Spleen (tissue), 11 donors: ENCODE data around the gene NME9. TPM values are rescaled to one million over a fixed set of nuclear protein-coding genes. Genes with fewer than 3 reads are reported as not detected.
A peak's percentile ranks its signal among the peaks of the same experiment; 100 is the strongest.

Experiments used
- DNase-seq: peaks from one replicate; pipeline ENCODE4 v3.0.0-alpha.2; 2020
- H3K27ac ChIP-seq, 8 donors: fragments of 200-600 bp; sonication (generic) in 7 of 8; 1 replicate in 4 of 8; 2 replicates in 4 of 8; pipeline versions ENCODE4 v1.5.0 to v1.8.0; 2016 to 2021; ENCODE audit warnings: inconsistent platforms in 4 of 8, mild to moderate bottlenecking in 4 of 8, moderate library complexity in 1 of 8
- H3K27me3 ChIP-seq, 7 donors: fragments of 200-600 bp; sonication (generic) in 6 of 7; replicated peaks in 1 of 7; 1 replicate in 4 of 7; 2 replicates in 3 of 7; pipeline versions ENCODE4 v1.5.0 to v1.8.0; 2016 to 2021; ENCODE audit warnings: inconsistent platforms in 3 of 7, mild to moderate bottlenecking in 1 of 7
- H3K36me3 ChIP-seq, 6 donors: fragments of 200-600 bp; sonication (generic) in 5 of 6; 1 replicate in 4 of 6; 2 replicates in 2 of 6; pipeline versions ENCODE4 v1.5.0 to v1.8.0; 2016 to 2021; ENCODE audit warnings: inconsistent platforms in 2 of 6
- H3K4me1 ChIP-seq, 6 donors: fragments of 200-600 bp; sonication (generic) in 5 of 6; 1 replicate in 3 of 6; 2 replicates in 3 of 6; pipeline versions ENCODE4 v1.5.0 to v1.8.0; 2016 to 2021; ENCODE audit warnings: inconsistent platforms in 3 of 6
- H3K4me3 ChIP-seq, 8 donors: fragments of 200-600 bp; sonication (generic) in 7 of 8; 1 replicate in 4 of 8; 2 replicates in 4 of 8; pipeline versions ENCODE4 v1.5.0 to v1.8.0; 2016 to 2021; ENCODE audit warnings: inconsistent platforms in 4 of 8, mild to moderate bottlenecking in 4 of 8, moderate library complexity in 2 of 8
- H3K9me3 ChIP-seq, 8 donors: fragments of 200-600 bp; sonication (generic) in 7 of 8; 1 replicate in 4 of 8; 2 replicates in 4 of 8; pipeline versions ENCODE4 v1.5.0 to v1.8.0; 2016 to 2021; ENCODE audit warnings: inconsistent platforms in 4 of 8
- CTCF ChIP-seq, 11 experiments: fragments of 200-600 bp in 7 of 11; fragments of 450-650 bp in 4 of 11; sonication (generic) in 4 of 11; IDR thresholded peaks in 8 of 11; conservative IDR thresholded peaks in 3 of 11; 1 replicate in 7 of 11; 2 replicates in 4 of 11; pipeline versions ENCODE4 v1.4.0 to v1.8.0; 2016 to 2021; ENCODE audit warnings: antibody characterized with exemption in 11 of 11, inconsistent platforms in 4 of 11, mild to moderate bottlenecking in 1 of 11
- POLR2A ChIP-seq, 3 donors: fragments of 450-650 bp; IDR thresholded peaks; one replicate each; pipeline ENCODE4 v1.5.1; 2017; ENCODE audit warnings: antibody characterized with exemption in 3 of 3, mild to moderate bottlenecking in 1 of 3
- POLR2AphosphoS5 ChIP-seq, 3 donors: sonication (generic); formaldehyde crosslinking; IDR thresholded peaks; one replicate each; pipeline ENCODE4 v1.5.1; 2017; ENCODE audit warnings: antibody characterized with exemption in 3 of 3
- WGBS, 5 donors: extraction: QIAGEN DNeasy Blood & Tissue Kit in 3 of 5; methylation state at CpG; one replicate each; pipeline versions ENCODE4 v1.1.5 to v1.1.7; 2013 to 2018; 5-methylcytosine and 5-hydroxymethylcytosine counted together
- intact Hi-C: fragments of 100-400 bp; cut with DNase I; formaldehyde crosslinking; loops from one replicate; pipeline ENCODE4 v1.15.0; 2023; ENCODE audit warnings: low total_unique reads
- polyA plus RNA-seq, 3 donors: library from polyadenylated mRNA; stranded (reverse); fragments of 200-250 nt; gene quantifications; one replicate each; pipeline ENCODE4 v1.2.1, GENCODE V29; 2013
- total RNA-seq, 7 donors: library from RNA; depleted of rRNA in 3 of 7; stranded (reverse); fragments of >200 nt in 3 of 7; fragmentation: NEBNext Ultra II Directional in 4 of 7; extraction: Animal tissue kit (Norgen Biotek cat#: 25700) in 4 of 7; gene quantifications; one replicate each; pipeline versions ENCODE4 v1.1.0 to v1.2.1, GENCODE V29; 2016 to 2021
- donor health status: healthy with polysubstance abuse.
- donor health status: DM: no; HTN: no; CAD: no; lungs with moderate emphysema.
- donor health status: DM: no; HTN: no; CAD: no.
- donor health status: Bipolar disorder and iron deficiency.
- donor health status: healthy.
- donor health status: DM: no; HTN: no; CAD: no.
- donor health status: DM: yes; HTN: yes; CAD: no.

Gene NME9
- total and polyA plus RNA-seq, 10 donors: 0.14 to 4.1 (median 0.44) TPM; not detected in 4

- intact Hi-C loops: no loop called here
- DNase-seq: no peak
- Histone ChIP-seq H3K9me3 (no peaks in the 10 kb centered on the region), H3K36me3 (no peaks in the 10 kb centered on the region), H3K4me3 (no peak overlapping the region), H3K4me1 (peaks cover 0 to 43% (median 27%) of the 10 kb centered on the region in 6 donors), H3K27ac (no peak overlapping the region), H3K27me3 (peaks cover 0 to 42% (median 21%) of the 10 kb centered on the region in 7 donors)
- TF ChIP-seq CTCF (IDR thresholded peaks at IDR 0.05 in 8 of 11, conservative IDR thresholded peaks at IDR 0.05 in 3 of 11) (no peak), POLR2AphosphoS5 (IDR thresholded peaks at IDR 0.05) (no peak), POLR2A (IDR thresholded peaks at IDR 0.05) (no peak)
- WGBS, 5 donors: 90 to 96% (median 95%) methylated on average over 5 of the region's 5 CpGs
Observed at GRCh38 chr3:138351916-138352550, 22.4 kb upstream of the NME9 start.

GRCh38 chr3:138351151-138351550, 21.5 kb upstream of the NME9 start:
- no peak overlapping the region for H3K27ac ChIP-seq
- no peak for DNase-seq
- no peaks in the 10 kb centered on the region for H3K36me3 ChIP-seq
- H3K4me1 ChIP-seq: peaks cover 0 to 43% (median 27%) of the 10 kb centered on the region in 6 donors
- no peak overlapping the region for H3K4me3 ChIP-seq
- peaks cover 0 to 44% (median 22%) of the 10 kb centered on the region in 7 donors for H3K27me3 ChIP-seq
- H3K9me3 ChIP-seq: no peaks in the 10 kb centered on the region
- intact Hi-C loops: no loop called here
- TF ChIP-seq CTCF (IDR thresholded peaks at IDR 0.05 in 8 of 11, conservative IDR thresholded peaks at IDR 0.05 in 3 of 11): no peak
- TF ChIP-seq POLR2AphosphoS5 (IDR thresholded peaks at IDR 0.05): no peak

- Histone ChIP-seq H3K36me3 (no peaks in the 10 kb centered on the region), H3K4me3 (peak overlapping the region in 5 of 8 donors; percentile 64 to 81 (median 72)), H3K27me3 (peaks cover 0 to 55% (median 22%) of the 10 kb centered on the region in 7 donors), H3K9me3 (no peaks in the 10 kb centered on the region), H3K27ac (peak overlapping the region in 6 of 8 donors; percentile 61 to 89 (median 88)), H3K4me1 (peaks cover 0 to 43% (median 27%) of the 10 kb centered on the region in 6 donors)
- DNase-seq: no peak
- intact Hi-C loops: no loop called here
- peak in 2 of 3 donors; percentile 9 to 32 for TF ChIP-seq POLR2AphosphoS5 (IDR thresholded peaks at IDR 0.05)
- no peak for TF ChIP-seq CTCF (IDR thresholded peaks at IDR 0.05 in 8 of 11, conservative IDR thresholded peaks at IDR 0.05 in 3 of 11)
- WGBS, 5 donors: 31 to 60% (median 38%) methylated on average over 15 of the region's 15 CpGs
Observed at GRCh38 chr3:138349926-138350665, 20.4 kb upstream of the NME9 start.
